ENCODE measurements around the gene TCEAL9. TPM values are rescaled to one million over a fixed set of nuclear protein-coding genes. Genes with fewer than 3 reads are reported as not detected.

TCEAL9 gene
- total and polyA plus RNA-seq, 2 of the 4 experiments (the other 2 are of a cell fraction), result 20.3 to 111 TPM

DNA sequence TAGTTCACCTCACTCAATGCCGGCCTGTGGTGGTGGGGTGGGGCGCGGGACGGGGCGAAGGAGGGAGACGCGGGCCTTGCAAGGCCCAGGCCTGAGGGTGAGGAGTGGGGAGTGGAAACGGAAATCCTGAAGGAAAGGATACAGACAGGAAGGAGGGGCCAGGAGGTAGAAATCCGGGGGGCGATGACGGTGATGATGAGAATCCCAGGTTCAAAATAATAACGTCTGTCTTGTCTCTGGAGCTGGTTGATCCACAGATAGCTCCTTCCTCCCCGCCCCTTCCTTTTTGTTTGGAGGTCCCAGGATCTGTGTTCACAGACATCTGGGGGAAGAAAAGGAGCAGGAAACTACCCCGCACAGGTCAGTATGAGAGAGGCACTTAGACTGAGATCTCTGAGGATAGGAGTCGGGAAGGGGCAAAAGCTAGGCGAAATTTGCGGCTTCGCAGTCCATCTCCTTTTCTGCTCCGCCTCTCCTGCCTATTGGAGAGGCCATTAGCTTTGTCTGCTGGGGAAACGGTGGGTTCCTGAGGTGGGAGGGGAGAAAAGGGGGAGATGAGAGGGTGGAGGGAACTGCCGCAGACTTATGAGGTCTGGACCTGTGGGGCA, 25.5 kb upstream of the TCEAL9 start:
- no peak overlapping the region for H2BK5ac ChIP-seq (ENCODE audit: low read depth, low read length, poor library complexity, severe bottlenecking)
- CTCF ChIA-PET, result interaction anchor here (1.2 to 1.3 kb wide), 2 partner anchors 11 to 19 kb away, joined by 3 to 5 read pairs; no protein-coding TSS in a partner anchor

More for the DNA sequence above, 25.5 kb upstream of the TCEAL9 start:
- Histone ChIP-seq H2BK20ac (ENCODE audit: low read depth, low read length) (no peak overlapping the region), H2AK5ac (ENCODE audit: low read depth, low read length) (no peak overlapping the region), H3K14ac (replicated peaks; ENCODE audit: low read depth, low read length) (peak overlapping the region; percentile 37; the same call in 1 of the 2 replicates), H3K23ac (ENCODE audit: low read depth, low read length) (peak overlapping the region; percentile 33; the same call in 1 of the 2 replicates), H2BK120ac (ENCODE audit: low read depth, low read length) (peak overlapping the region; percentile 34), H2AFZ (replicated peaks; ENCODE audit: low read length, poor library complexity) (peak overlapping the region; percentile 87), H4K20me1 (ENCODE audit: insufficient read depth, low read length) (no peaks in the 10 kb centered on the region), H4K5ac (ENCODE audit: low read depth, low read length) (peak overlapping the region; percentile 14; the same call in 1 of the 2 replicates), H3K9me3 (ENCODE audit: control insufficient read depth, insufficient read depth, low read length) (no peaks in the 10 kb centered on the region), H3K18ac (ENCODE audit: low read depth, low read length) (no peak overlapping the region; the same call in 1 of the 2 replicates), H3K9ac (ENCODE audit: low read depth, low read length) (peak overlapping the region; percentile 47), H3K27me3 (ENCODE audit: control insufficient read depth, insufficient read depth, low read length) (peaks cover 4% of the 10 kb centered on the region), H3K36me3 (ENCODE audit: control insufficient read depth, insufficient read depth, low read length) (no peaks in the 10 kb centered on the region), H2BK15ac (ENCODE audit: low read depth, low read length) (no peak overlapping the region), H3K4me2 (ENCODE audit: low read depth, low read length) (peak overlapping the region; percentile 86), H3K79me1 (ENCODE audit: low read depth in 1 of 2, low read length in 2 of 2) (peaks cover 0 to 4% of the 10 kb centered on the region in 2 experiments; a peak in 1 of 4 replicates), H3K4me3 (ENCODE audit: insufficient read depth, low read depth, low read length) (peak overlapping the region; percentile 49), H3K4me1 (ENCODE audit: control insufficient read depth, insufficient read depth, low read length) (no peaks in the 10 kb centered on the region), H4K91ac (ENCODE audit: insufficient read depth, low read depth, low read length) (peak overlapping the region; percentile 33; the same call in 1 of the 2 replicates), H3K9me1 (ENCODE audit: insufficient read depth, low read length) (no peaks in the 10 kb centered on the region), H3K56ac (ENCODE audit: extremely low read depth, insufficient read depth, low read length) (peak overlapping the region; percentile 19; the same call in 1 of the 2 replicates), H2AK9ac (replicated peaks; ENCODE audit: low read depth, low read length, poor library complexity) (peak overlapping the region; percentile 31), H4K8ac (ENCODE audit: low read depth in 2 of 2, low read length in 2 of 2) (peak overlapping the region; percentile 89 to 98), H3K27ac (ENCODE audit: insufficient read depth, low read length) (0 out of 2 replicates have a peak overlapping the region, but pooled peaks have one; percentile 3), H3K4ac (ENCODE audit: low read depth, low read length) (peak overlapping the region; percentile 71)
- no TSS peak for BruUV-seq (replicated peaks)
- POLR2A ChIA-PET (ENCODE audit: unreplicated experiment), result interaction anchor here (0.6 kb wide), 1 partner anchor 63 kb away, joined by 3 read pairs; no protein-coding TSS in a partner anchor
- TF ChIP-seq, protein P1, sequence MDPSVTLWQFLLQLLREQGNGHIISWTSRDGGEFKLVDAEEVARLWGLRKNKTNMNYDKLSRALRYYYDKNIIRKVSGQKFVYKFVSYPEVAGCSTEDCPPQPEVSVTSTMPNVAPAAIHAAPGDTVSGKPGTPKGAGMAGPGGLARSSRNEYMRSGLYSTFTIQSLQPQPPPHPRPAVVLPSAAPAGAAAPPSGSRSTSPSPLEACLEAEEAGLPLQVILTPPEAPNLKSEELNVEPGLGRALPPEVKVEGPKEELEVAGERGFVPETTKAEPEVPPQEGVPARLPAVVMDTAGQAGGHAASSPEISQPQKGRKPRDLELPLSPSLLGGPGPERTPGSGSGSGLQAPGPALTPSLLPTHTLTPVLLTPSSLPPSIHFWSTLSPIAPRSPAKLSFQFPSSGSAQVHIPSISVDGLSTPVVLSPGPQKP (IDR thresholded peaks at IDR 0.05; ENCODE audit: borderline replicate concordance, low read depth, low read length), result no peak
- TF ChIP-seq CHD1 (IDR thresholded peaks at IDR 0.05; ENCODE audit: low read depth, low read length) (no peak), CEBPB (IDR thresholded peaks at IDR 0.05; ENCODE audit: low read depth, low read length) (no peak), NFE2L2 (IDR thresholded peaks at IDR 0.05; ENCODE audit: low read depth, low read length) (no peak), RCOR1 (IDR thresholded peaks at IDR 0.05; ENCODE audit: insufficient replicate concordance, low read length) (no peak), SMC3 (IDR thresholded peaks at IDR 0.05; ENCODE audit: low read depth, low read length) (no peak), RFX5 (IDR thresholded peaks at IDR 0.05; ENCODE audit: low read depth, low read length) (no peak)
- TF ChIP-seq, protein P2, sequence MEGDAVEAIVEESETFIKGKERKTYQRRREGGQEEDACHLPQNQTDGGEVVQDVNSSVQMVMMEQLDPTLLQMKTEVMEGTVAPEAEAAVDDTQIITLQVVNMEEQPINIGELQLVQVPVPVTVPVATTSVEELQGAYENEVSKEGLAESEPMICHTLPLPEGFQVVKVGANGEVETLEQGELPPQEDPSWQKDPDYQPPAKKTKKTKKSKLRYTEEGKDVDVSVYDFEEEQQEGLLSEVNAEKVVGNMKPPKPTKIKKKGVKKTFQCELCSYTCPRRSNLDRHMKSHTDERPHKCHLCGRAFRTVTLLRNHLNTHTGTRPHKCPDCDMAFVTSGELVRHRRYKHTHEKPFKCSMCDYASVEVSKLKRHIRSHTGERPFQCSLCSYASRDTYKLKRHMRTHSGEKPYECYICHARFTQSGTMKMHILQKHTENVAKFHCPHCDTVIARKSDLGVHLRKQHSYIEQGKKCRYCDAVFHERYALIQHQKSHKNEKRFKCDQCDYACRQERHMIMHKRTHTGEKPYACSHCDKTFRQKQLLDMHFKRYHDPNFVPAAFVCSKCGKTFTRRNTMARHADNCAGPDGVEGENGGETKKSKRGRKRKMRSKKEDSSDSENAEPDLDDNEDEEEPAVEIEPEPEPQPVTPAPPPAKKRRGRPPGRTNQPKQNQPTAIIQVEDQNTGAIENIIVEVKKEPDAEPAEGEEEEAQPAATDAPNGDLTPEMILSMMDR (conservative IDR thresholded peaks at IDR 0.05; ENCODE audit: low read depth, low read length), result no peak
- TF ChIP-seq, protein P3, sequence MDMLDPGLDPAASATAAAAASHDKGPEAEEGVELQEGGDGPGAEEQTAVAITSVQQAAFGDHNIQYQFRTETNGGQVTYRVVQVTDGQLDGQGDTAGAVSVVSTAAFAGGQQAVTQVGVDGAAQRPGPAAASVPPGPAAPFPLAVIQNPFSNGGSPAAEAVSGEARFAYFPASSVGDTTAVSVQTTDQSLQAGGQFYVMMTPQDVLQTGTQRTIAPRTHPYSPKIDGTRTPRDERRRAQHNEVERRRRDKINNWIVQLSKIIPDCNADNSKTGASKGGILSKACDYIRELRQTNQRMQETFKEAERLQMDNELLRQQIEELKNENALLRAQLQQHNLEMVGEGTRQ (IDR thresholded peaks at IDR 0.05; ENCODE audit: low read depth, low read length), result no peak
- in situ Hi-C loops (cut with MboI; ENCODE audit: low sequenced_read_pairs) (no loop called here), intact Hi-C loops (cut with micrococcal nuclease) (no loop called here), dilution Hi-C loops (cut with HindIII; ENCODE audit: low sequenced_read_pairs, unreplicated experiment) (no loop called here)
- WGBS, 2 experiments (ENCODE audit: extremely low coverage in 2 of 2, insufficient read length in 1 of 2), result 32% methylated on average over 5 of the region's 21 CpGs; no CpG with 5 or more reads in 1 of the 2 experiments
- ATAC-seq (ENCODE audit: low read depth) (peak; percentile 69), DNase-seq (peak; percentile 2)

All from IMR-90 (cell line).